PC-9 (cell line): Measurements from ENCODE around the gene TNNI3K. TPM values are rescaled to one million over a fixed set of nuclear protein-coding genes. Genes with fewer than 3 reads are reported as not detected.
A peak's percentile ranks its signal among the peaks of the same experiment; 100 is the strongest.

ENCODE experiments used
- BruUV-seq: library from RNA; stranded (reverse); fragments of 400-500 nt; replicated peaks from 2 replicates; lab custom pipeline; 2021; lab: Mats Ljungman, UMichigan
- CTCF ChIA-PET: fragments of 300-600 bp; sonication (Branson Sonifier 250); formaldehyde crosslinking; loops from one replicate; lab custom pipeline; 2022; ENCODE audit warnings: antibody characterized with exemption; lab: Charles Lee
- POLR2A ChIA-PET: fragments of 300-600 bp; sonication (Branson Sonifier 250); formaldehyde crosslinking; loops from one replicate; lab custom pipeline; 2022; ENCODE audit warnings: antibody characterized with exemption; ENCODE audit not compliant: unreplicated experiment; lab: Charles Lee
- DNase-seq, 2 experiments: peaks; one replicate each; pipeline versions ENCODE4 v3.0.0 to v3.0.0-alpha.2; 2015 to 2022; ENCODE audit warnings: mixed read lengths in 1 of 2
- H2AFZ ChIP-seq: fragments of 200-600 bp; sonication (generic); 2 replicates; pipeline ENCODE4 v1.8.1; 2017; ENCODE audit warnings: antibody characterized with exemption
- H3F3A ChIP-seq: fragments of 200-600 bp; sonication (generic); 2 replicates; pipeline ENCODE4 v1.8.1; 2017; ENCODE audit warnings: antibody characterized with exemption, mild to moderate bottlenecking, low read depth; ENCODE audit not compliant: insufficient read depth
- H3K27ac ChIP-seq: fragments of 200-600 bp; sonication (generic); 2 replicates; pipeline ENCODE4 v1.6.1; 2016; ENCODE audit warnings: mixed run types
- H3K27me3 ChIP-seq: fragments of 200-600 bp; sonication (generic); 2 replicates; pipeline ENCODE4 v1.6.1; 2016; ENCODE audit warnings: low read depth, mixed run types; ENCODE audit not compliant: insufficient read depth
- H3K36me3 ChIP-seq: fragments of 200-600 bp; sonication (generic); 2 replicates; pipeline ENCODE4 v1.6.1; 2016; ENCODE audit warnings: low read depth, mixed run types
- H3K4me1 ChIP-seq: fragments of 200-600 bp; sonication (generic); replicated peaks from 2 replicates; pipeline ENCODE4 v1.6.1; 2016; ENCODE audit warnings: mixed run types; ENCODE audit not compliant: insufficient read depth
- H3K4me2 ChIP-seq: fragments of 200-600 bp; sonication (generic); 2 replicates; pipeline ENCODE4 v1.6.1; 2017; ENCODE audit warnings: mixed run types
- H3K4me3 ChIP-seq: fragments of 200-600 bp; sonication (generic); 2 replicates; pipeline ENCODE4 v1.6.1; 2016; ENCODE audit warnings: mixed run types
- H3K79me2 ChIP-seq: fragments of 200-600 bp; sonication (generic); 2 replicates; pipeline ENCODE4 v1.6.1; 2017; ENCODE audit warnings: low read depth, mixed run types
- H3K9me2 ChIP-seq: fragments of 200-600 bp; sonication (generic); 2 replicates; pipeline ENCODE4 v1.8.1; 2017; ENCODE audit warnings: mild to moderate bottlenecking; ENCODE audit not compliant: insufficient read depth
- H3K9me3 ChIP-seq: fragments of 200-600 bp; sonication (generic); 2 replicates; pipeline ENCODE4 v1.8.1; 2016; ENCODE audit warnings: low read depth; ENCODE audit not compliant: insufficient read depth
- H4K20me1 ChIP-seq: fragments of 200-600 bp; sonication (generic); 2 replicates; pipeline ENCODE4 v1.8.1; 2017; ENCODE audit not compliant: insufficient read depth
- EZH2 ChIP-seq: fragments of 200-600 bp; sonication (generic); IDR thresholded peaks from 2 replicates; pipeline ENCODE4 v1.8.0; 2017; ENCODE audit warnings: antibody characterized with exemption, low read depth
- intact Hi-C: fragments of 100-400 bp; cut with micrococcal nuclease; formaldehyde crosslinking; loops from one replicate; pipeline ENCODE4 v1.10.0; 2022; ENCODE audit not compliant: unreplicated experiment
- total RNA-seq: library from RNA; stranded (reverse); gene quantifications from 2 replicates; pipeline ENCODE4 v1.2.3, GENCODE V29; 2021
- TF ChIP-seq, protein P1 (sequence below): fragments of 200-600 bp; sonication (generic); conservative IDR thresholded peaks from 2 replicates; pipeline ENCODE4 v1.6.1; 2017; ENCODE audit warnings: mixed run types, antibody characterized with exemption, mild to moderate bottlenecking, moderate library complexity

The TNNI3K gene
- total RNA-seq, 1 experiment from 2014 or later = 1.4 TPM

DNA sequence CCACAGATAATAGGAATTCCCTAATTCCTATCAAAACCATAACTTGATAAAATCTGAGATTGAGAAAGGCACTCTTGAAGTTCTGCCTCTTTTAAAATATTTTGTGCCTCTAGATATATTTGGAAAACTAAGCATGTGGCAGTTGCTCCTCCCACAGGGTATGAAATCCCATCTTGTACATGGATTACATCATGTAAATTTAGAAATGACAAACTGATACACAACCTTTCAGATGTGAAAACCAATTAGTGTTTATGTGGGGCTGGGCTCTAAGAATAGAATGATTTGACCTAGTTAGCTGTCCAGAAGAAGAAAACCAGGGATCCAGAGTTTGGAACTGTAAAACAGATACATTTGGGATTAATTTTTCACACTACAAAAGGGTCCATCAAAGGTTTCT lies 261.5 kb downstream of the TNNI3K start:
- H3K9me2 ChIP-seq = no peaks in the 10 kb centered on the region
- H3K27ac ChIP-seq = no peak overlapping the region
- intact Hi-C loops = no loop called here
- no peaks in the 10 kb centered on the region for H4K20me1 ChIP-seq
- no peaks in the 10 kb centered on the region for H3K4me1 ChIP-seq
- H3K4me3 ChIP-seq = no peak overlapping the region
- CTCF ChIA-PET = no interaction called here
- H2AFZ ChIP-seq = no peak overlapping the region
- no peaks in the 10 kb centered on the region for H3F3A ChIP-seq
- no peaks in the 10 kb centered on the region for H3K9me3 ChIP-seq
- H3K79me2 ChIP-seq = no peaks in the 10 kb centered on the region
- no TSS peak for BruUV-seq
- no peaks in the 10 kb centered on the region for H3K36me3 ChIP-seq
- no peak for TF ChIP-seq EZH2
- TF ChIP-seq, protein P1, sequence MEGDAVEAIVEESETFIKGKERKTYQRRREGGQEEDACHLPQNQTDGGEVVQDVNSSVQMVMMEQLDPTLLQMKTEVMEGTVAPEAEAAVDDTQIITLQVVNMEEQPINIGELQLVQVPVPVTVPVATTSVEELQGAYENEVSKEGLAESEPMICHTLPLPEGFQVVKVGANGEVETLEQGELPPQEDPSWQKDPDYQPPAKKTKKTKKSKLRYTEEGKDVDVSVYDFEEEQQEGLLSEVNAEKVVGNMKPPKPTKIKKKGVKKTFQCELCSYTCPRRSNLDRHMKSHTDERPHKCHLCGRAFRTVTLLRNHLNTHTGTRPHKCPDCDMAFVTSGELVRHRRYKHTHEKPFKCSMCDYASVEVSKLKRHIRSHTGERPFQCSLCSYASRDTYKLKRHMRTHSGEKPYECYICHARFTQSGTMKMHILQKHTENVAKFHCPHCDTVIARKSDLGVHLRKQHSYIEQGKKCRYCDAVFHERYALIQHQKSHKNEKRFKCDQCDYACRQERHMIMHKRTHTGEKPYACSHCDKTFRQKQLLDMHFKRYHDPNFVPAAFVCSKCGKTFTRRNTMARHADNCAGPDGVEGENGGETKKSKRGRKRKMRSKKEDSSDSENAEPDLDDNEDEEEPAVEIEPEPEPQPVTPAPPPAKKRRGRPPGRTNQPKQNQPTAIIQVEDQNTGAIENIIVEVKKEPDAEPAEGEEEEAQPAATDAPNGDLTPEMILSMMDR = no peak
- POLR2A ChIA-PET = no interaction called here
- no peak for DNase-seq
- no peaks in the 10 kb centered on the region for H3K27me3 ChIP-seq
- H3K4me2 ChIP-seq = no peak overlapping the region

DNA sequence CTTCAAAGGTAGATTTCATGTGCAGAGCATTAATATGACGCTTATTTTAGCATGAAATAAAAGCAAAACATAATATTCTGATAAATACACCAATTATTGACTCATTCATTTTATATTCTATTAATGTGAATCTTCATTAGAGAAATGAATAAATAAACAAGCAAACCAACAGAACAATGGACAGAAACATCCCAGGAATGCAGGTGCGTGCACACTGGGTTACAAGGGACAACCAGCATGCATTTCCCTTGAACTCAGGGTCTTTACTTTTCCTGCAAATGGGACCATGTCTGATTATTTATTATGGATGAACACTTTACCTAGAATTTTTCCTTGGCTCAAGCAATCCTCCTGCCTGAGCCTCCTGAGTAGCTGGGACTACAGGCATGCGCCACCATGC lies 263.7 kb downstream of the TNNI3K start:
- intact Hi-C loops = no loop called here
- Histone ChIP-seq H3F3A (no peaks in the 10 kb centered on the region), H3K4me3 (no peak overlapping the region), H4K20me1 (peaks cover 3% of the 10 kb centered on the region; the same call in 1 of the 2 replicates), H3K9me2 (no peaks in the 10 kb centered on the region), H3K36me3 (no peaks in the 10 kb centered on the region), H3K4me1 (no peaks in the 10 kb centered on the region), H2AFZ (no peak overlapping the region), H3K27ac (no peak overlapping the region), H3K27me3 (no peaks in the 10 kb centered on the region), H3K4me2 (no peak overlapping the region), H3K9me3 (no peaks in the 10 kb centered on the region), H3K79me2 (no peaks in the 10 kb centered on the region)
- no peak for TF ChIP-seq EZH2
- TF ChIP-seq, protein P1 = no peak
- no TSS peak for BruUV-seq
- ChIA-PET POLR2A (no interaction called here), CTCF (no interaction called here)
- no peak for DNase-seq

DNA sequence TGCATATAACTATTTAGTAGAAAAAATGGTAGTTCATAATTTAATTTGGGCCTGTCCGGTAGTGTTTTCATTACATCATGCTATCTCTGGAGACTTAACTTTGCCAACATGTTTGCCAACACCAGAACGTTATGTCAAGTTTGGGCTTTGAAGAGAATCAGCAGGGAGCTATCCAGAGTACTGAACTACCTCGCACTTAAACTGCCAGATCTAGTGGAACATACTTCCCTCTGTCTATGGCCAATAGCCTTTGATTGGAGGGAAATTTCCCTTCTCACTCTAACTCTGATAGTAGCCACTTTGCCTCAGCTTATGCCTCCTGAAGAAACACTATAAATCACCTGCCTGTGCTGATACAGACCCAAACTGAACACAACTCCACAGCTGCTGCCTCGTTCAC lies 267.2 kb downstream of the TNNI3K start:
- H3K36me3 ChIP-seq = no peaks in the 10 kb centered on the region
- ChIA-PET CTCF (no interaction called here), POLR2A (no interaction called here)
- no peaks in the 10 kb centered on the region for H3K9me2 ChIP-seq
- H4K20me1 ChIP-seq = peaks cover 3% of the 10 kb centered on the region; the same call in 1 of the 2 replicates
- no peak overlapping the region for H3K4me3 ChIP-seq
- H3K79me2 ChIP-seq = no peaks in the 10 kb centered on the region
- no peak overlapping the region for H2AFZ ChIP-seq
- intact Hi-C loops = loop anchor here (5.0 to 10.0 kb wide), 2 partner anchors 190 to 232 kb away; partner anchors contain the start of genes CRYZ and TYW3
- H3K4me1 ChIP-seq = no peaks in the 10 kb centered on the region
- no peak overlapping the region for H3K27ac ChIP-seq
- no peaks in the 10 kb centered on the region for H3K27me3 ChIP-seq
- H3F3A ChIP-seq = no peaks in the 10 kb centered on the region
- no peak for TF ChIP-seq EZH2
- DNase-seq = peak in 1 of 2 experiments; percentile 35
- no peak overlapping the region for H3K4me2 ChIP-seq
- no TSS peak for BruUV-seq
- H3K9me3 ChIP-seq = no peaks in the 10 kb centered on the region

DNA sequence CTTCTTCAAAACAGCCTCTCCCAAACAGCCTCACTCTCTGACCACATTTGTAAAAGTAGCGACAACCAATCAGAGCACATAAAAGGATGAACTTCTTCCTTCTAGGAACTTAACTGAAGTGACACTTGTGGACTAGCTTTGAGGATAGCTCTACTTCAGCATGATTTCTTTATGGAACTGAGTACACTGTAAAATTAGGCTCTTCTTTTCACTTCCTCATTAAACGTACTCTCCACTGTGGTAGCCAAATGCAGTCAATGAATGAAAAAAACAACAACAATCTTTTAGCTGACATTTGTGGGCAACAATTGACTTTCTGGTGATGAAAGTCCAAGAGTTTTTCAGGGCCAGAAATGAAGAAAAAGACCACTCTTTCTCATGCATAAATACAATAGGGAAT lies 267.7 kb downstream of the TNNI3K start:
- intact Hi-C loops = loop anchor here (5.0 to 10.0 kb wide), 2 partner anchors 189 to 232 kb away; partner anchors contain the start of genes CRYZ and TYW3
- POLR2A ChIA-PET = no interaction called here
- no peaks in the 10 kb centered on the region for H3K27me3 ChIP-seq

More for the DNA sequence above, 267.7 kb downstream of the TNNI3K start:
- CTCF ChIA-PET = no interaction called here
- H3F3A ChIP-seq = no peaks in the 10 kb centered on the region
- H3K79me2 ChIP-seq = no peaks in the 10 kb centered on the region
- no TSS peak for BruUV-seq
- no peak overlapping the region for H3K27ac ChIP-seq
- H3K4me1 ChIP-seq = no peaks in the 10 kb centered on the region
- no peaks in the 10 kb centered on the region for H3K36me3 ChIP-seq
- TF ChIP-seq, protein P1 = no peak
- peaks cover 3% of the 10 kb centered on the region; the same call in 1 of the 2 replicates for H4K20me1 ChIP-seq
- H3K4me2 ChIP-seq = no peak overlapping the region
- no peaks in the 10 kb centered on the region for H3K9me3 ChIP-seq
- DNase-seq = no peak
- H3K9me2 ChIP-seq = no peaks in the 10 kb centered on the region
- no peak overlapping the region for H3K4me3 ChIP-seq
- no peak overlapping the region for H2AFZ ChIP-seq
